ENCODE data around the gene CTSS. TPM values are rescaled to one million over a fixed set of nuclear protein-coding genes. Genes with fewer than 3 reads are reported as not detected.

CTSS gene
- total RNA-seq, 1 experiment from 2014 or later = 0.66 TPM

- H3K36me3 Mint-ChIP-seq = no peaks in the 10 kb centered on the region
- TF ChIP-seq NFE2L1 (CRISPR knock-in tag; IDR thresholded peaks at IDR 0.05) (no peak), JAZF1 (CRISPR knock-in tag; IDR thresholded peaks at IDR 0.05) (no peak), TCF7 (CRISPR knock-in tag; IDR thresholded peaks at IDR 0.05; ENCODE audit: low read depth) (no peak), SOX15 (CRISPR knock-in tag; IDR thresholded peaks at IDR 0.05) (no peak)
- no peak for DNase-seq (ENCODE audit: low spot score)
- no peaks in the 10 kb centered on the region; the same call in 1 of the 2 replicates for H3K4me1 Mint-ChIP-seq
- H3K9me3 Mint-ChIP-seq = peaks cover 5% of the 10 kb centered on the region; the same call in 1 of the 2 replicates
- H3K27me3 Mint-ChIP-seq (ENCODE audit: low read depth) = no peaks in the 10 kb centered on the region
- no peak overlapping the region for H3K4me3 Mint-ChIP-seq
- POLR2A ChIA-PET = no interaction called here
- CTCF ChIA-PET = interaction anchor here (0.7 to 1.2 kb wide), 2 partner anchors 9 to 250 kb away, joined by 3 to 5 read pairs; no protein-coding TSS in a partner anchor
- peak overlapping the region; percentile 42; the same call in 1 of the 2 replicates for H3K27ac Mint-ChIP-seq
- no peak for ATAC-seq
Measured at GRCh38 chr1:150787455-150787854, 21.9 kb upstream of the CTSS start.

- TF ChIP-seq ARID4B (CRISPR knock-in tag; IDR thresholded peaks at IDR 0.05; ENCODE audit: borderline replicate concordance) (no peak), CDX4 (CRISPR knock-in tag; IDR thresholded peaks at IDR 0.05; ENCODE audit: borderline replicate concordance) (no peak)
- Mint-ChIP-seq H3K36me3 (peaks cover 8% of the 10 kb centered on the region), H3K9me3 (peaks cover 6% of the 10 kb centered on the region), H3K27ac (no peak overlapping the region), H3K4me1 (no peaks in the 10 kb centered on the region), H3K4me3 (no peak overlapping the region), H3K27me3 (ENCODE audit: low read depth) (no peaks in the 10 kb centered on the region)
- no peak for ATAC-seq
- no peak for DNase-seq (ENCODE audit: low spot score)
- ChIA-PET CTCF (no interaction called here), POLR2A (no interaction called here)
Measured at GRCh38 chr1:150780510-150780909, 14.9 kb upstream of the CTSS start.

GRCh38 chr1:150778409-150778808, 12.8 kb upstream of the CTSS start:
- Mint-ChIP-seq H3K27ac (no peak overlapping the region), H3K27me3 (ENCODE audit: low read depth) (no peaks in the 10 kb centered on the region), H3K4me1 (no peaks in the 10 kb centered on the region), H3K36me3 (peaks cover 8% of the 10 kb centered on the region), H3K4me3 (no peak overlapping the region), H3K9me3 (peaks cover 6% of the 10 kb centered on the region)
- no peak for TF ChIP-seq ZNF232 (CRISPR knock-in tag; IDR thresholded peaks at IDR 0.05)
- no peak for TF ChIP-seq E2F1 (CRISPR knock-in tag; IDR thresholded peaks at IDR 0.05)
- ATAC-seq = no peak
- CTCF ChIA-PET = interaction anchor here (0.6 kb wide), 1 partner anchor 9 kb away, joined by 3 read pairs; no protein-coding TSS in a partner anchor
- POLR2A ChIA-PET = no interaction called here
- no peak for DNase-seq (ENCODE audit: low spot score)

GRCh38 chr1:150777544-150777943, 12.0 kb upstream of the CTSS start:
- Mint-ChIP-seq H3K27ac (no peak overlapping the region), H3K4me1 (no peaks in the 10 kb centered on the region), H3K4me3 (no peak overlapping the region), H3K36me3 (peaks cover 8% of the 10 kb centered on the region), H3K9me3 (peaks cover 6% of the 10 kb centered on the region), H3K27me3 (ENCODE audit: low read depth) (no peaks in the 10 kb centered on the region)
- ChIA-PET POLR2A (no interaction called here), CTCF (no interaction called here)
- ATAC-seq = no peak
- DNase-seq (ENCODE audit: low spot score) = no peak
- no peak for TF ChIP-seq FOXJ3 (CRISPR knock-in tag; IDR thresholded peaks at IDR 0.05; ENCODE audit: borderline replicate concordance)
- TF ChIP-seq ZNF425 (CRISPR knock-in tag; conservative IDR thresholded peaks at IDR 0.05) = no peak
- TF ChIP-seq RELA (CRISPR knock-in tag; IDR thresholded peaks at IDR 0.05; ENCODE audit: borderline replicate concordance) = no peak
- no peak for TF ChIP-seq ZNF416 (CRISPR knock-in tag; IDR thresholded peaks at IDR 0.05)
- no peak for TF ChIP-seq FOXP4 (CRISPR knock-in tag; IDR thresholded peaks at IDR 0.05)
- no peak for TF ChIP-seq USF2 (CRISPR knock-in tag; IDR thresholded peaks at IDR 0.05)
- no peak for TF ChIP-seq MAX (CRISPR knock-in tag; IDR thresholded peaks at IDR 0.05)
- TF ChIP-seq NR1H2 (CRISPR knock-in tag; IDR thresholded peaks at IDR 0.05) = no peak
- no peak for TF ChIP-seq GRHL2 (CRISPR knock-in tag; IDR thresholded peaks at IDR 0.05; ENCODE audit: insufficient replicate concordance, severe bottlenecking)

All from WTC11 (cell line).